Measurements from ENCODE around the gene TMPRSS4. TPM values are rescaled to one million over a fixed set of nuclear protein-coding genes. Genes with fewer than 3 reads are reported as not detected.

The TMPRSS4 gene
- total RNA-seq, 3 donors from 2014 or later = 0.98 TPM; not detected in 2

DNA sequence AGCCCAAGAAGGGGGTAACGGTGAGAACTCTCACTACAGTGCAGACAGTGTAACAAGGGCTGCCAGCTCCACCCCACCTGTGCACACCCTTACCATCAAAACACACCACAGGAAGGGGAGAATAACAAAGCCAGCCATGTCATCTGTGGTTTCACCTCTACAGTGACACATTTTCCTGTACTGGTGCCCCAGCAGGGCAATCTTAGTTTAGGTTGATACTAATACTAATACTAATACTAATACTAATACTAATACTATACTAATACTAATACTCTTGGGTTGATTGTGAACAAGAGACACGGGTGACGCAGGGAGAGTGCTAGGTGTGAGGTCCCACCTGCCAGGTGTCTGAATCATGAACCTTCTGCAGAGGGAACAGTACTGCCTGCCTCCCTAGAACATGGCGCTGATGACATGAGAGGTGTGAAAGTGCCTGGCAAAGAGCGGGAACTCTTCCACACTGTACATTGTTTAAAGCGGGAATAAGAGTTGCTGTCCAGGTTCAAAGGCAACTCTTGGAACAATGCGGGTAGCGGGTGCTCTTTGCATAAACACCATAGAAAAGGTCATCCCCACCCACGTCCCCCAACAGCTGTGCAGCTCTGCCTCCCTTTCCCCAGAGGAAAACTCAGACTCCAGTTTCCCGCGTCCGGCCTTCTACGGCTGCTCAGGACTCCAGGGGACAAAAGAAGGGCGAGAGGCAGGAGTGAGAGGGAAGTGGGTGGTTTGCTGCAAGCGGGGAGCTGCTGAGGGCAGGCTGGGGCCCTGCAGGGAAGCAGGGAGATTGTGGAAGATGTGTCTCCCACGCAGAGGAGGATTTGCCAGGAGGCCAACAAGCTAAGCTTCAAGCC lies 25.0 kb upstream of the TMPRSS4 start:
- TF ChIP-seq POLR2A (IDR thresholded peaks at IDR 0.05) (no peak), POLR2AphosphoS5 (IDR thresholded peaks at IDR 0.05) (no peak)
- TF ChIP-seq, protein P1, sequence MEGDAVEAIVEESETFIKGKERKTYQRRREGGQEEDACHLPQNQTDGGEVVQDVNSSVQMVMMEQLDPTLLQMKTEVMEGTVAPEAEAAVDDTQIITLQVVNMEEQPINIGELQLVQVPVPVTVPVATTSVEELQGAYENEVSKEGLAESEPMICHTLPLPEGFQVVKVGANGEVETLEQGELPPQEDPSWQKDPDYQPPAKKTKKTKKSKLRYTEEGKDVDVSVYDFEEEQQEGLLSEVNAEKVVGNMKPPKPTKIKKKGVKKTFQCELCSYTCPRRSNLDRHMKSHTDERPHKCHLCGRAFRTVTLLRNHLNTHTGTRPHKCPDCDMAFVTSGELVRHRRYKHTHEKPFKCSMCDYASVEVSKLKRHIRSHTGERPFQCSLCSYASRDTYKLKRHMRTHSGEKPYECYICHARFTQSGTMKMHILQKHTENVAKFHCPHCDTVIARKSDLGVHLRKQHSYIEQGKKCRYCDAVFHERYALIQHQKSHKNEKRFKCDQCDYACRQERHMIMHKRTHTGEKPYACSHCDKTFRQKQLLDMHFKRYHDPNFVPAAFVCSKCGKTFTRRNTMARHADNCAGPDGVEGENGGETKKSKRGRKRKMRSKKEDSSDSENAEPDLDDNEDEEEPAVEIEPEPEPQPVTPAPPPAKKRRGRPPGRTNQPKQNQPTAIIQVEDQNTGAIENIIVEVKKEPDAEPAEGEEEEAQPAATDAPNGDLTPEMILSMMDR (IDR thresholded peaks at IDR 0.05) = no peak
- peak; percentile 20 to 48 for DNase-seq (ENCODE audit: low spot score in 2 of 2)
- Histone ChIP-seq H3K4me1 (no peaks in the 10 kb centered on the region), H3K9me3 (no peaks in the 10 kb centered on the region), H3K36me3 (no peaks in the 10 kb centered on the region), H3K27ac (no peak overlapping the region), H3K4me3 (no peak overlapping the region), H3K27me3 (no peaks in the 10 kb centered on the region)
- intact Hi-C loops (cut with DNase I; ENCODE audit: low total_unique reads) = no loop called here

DNA sequence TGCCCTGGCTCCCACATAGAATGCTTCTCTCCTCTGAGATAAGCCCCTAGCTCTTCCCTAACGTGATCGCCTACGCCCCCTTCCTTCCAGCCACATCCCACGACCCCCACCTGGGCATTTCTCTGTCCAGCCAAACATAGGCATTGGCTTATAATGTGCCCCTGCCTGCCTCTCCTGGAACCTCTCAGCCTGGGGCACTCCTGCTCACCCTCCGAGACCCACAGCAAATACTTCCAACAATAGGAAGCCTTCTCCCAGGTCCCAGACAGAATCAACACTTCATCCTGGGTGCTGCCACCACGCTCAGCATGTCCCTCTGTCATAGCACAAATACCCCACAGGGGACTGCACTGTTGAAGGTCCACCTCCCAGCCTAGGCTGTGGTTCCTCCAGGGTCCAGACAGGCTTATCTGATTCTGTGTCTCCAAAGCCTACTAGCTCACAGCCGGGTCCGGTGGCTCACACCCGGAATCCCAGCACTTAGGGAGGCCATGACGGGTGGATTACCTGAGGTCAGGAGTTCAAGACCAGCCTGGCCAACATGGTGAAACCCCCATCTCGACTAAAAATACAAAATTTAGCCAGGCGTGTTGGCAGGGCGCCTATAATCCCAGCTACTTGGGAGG lies 24.2 kb upstream of the TMPRSS4 start:
- intact Hi-C loops (cut with DNase I; ENCODE audit: low total_unique reads) = no loop called here
- no peaks in the 10 kb centered on the region for H3K4me1 ChIP-seq
- TF ChIP-seq, protein P1 (IDR thresholded peaks at IDR 0.05) = no peak
- no peak for TF ChIP-seq POLR2A (IDR thresholded peaks at IDR 0.05)
- TF ChIP-seq POLR2AphosphoS5 (IDR thresholded peaks at IDR 0.05) = no peak
- DNase-seq (ENCODE audit: low spot score in 2 of 2) = peak; percentile 16 to 46
- H3K9me3 ChIP-seq = no peaks in the 10 kb centered on the region
- no peaks in the 10 kb centered on the region for H3K36me3 ChIP-seq
- H3K27ac ChIP-seq = no peak overlapping the region
- H3K27me3 ChIP-seq = no peaks in the 10 kb centered on the region
- no peak overlapping the region for H3K4me3 ChIP-seq

GRCh38 chr11:118054712-118055640 lies 21.9 kb upstream of the TMPRSS4 start:
- no peak overlapping the region for H3K27ac ChIP-seq

DNA sequence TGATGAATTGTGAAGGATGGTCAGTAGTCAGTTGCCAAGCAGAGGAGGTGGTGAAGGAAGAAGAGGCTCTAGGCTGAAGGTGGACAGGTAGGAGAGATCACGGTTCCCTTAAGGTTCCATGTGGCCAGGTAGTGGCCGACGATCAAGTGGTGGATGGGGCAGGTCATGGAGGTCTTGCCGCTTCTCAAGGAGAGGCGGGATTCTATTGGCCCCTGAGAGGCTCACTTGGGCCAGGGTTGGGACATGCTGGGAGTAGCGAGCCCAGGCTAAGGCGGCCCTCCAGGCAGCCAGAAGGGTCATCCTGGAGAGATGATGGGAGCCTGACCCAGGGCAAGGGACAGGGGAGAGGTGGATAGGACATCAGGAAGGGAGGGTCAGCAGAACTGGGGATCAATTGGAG lies 20.9 kb upstream of the TMPRSS4 start:
- peak in 1 of 2 donors; percentile 9 for DNase-seq (ENCODE audit: low spot score in 2 of 2)
- H3K4me3 ChIP-seq = no peak overlapping the region
- no peak overlapping the region for H3K27ac ChIP-seq
- TF ChIP-seq, protein P1 (IDR thresholded peaks at IDR 0.05) = no peak
- no peak for TF ChIP-seq POLR2AphosphoS5 (IDR thresholded peaks at IDR 0.05)
- TF ChIP-seq POLR2A (IDR thresholded peaks at IDR 0.05) = no peak
- H3K9me3 ChIP-seq = no peaks in the 10 kb centered on the region
- no peaks in the 10 kb centered on the region for H3K36me3 ChIP-seq
- intact Hi-C loops (cut with DNase I; ENCODE audit: low total_unique reads) = no loop called here
- H3K27me3 ChIP-seq = peaks cover 0 to 5% of the 10 kb centered on the region in 2 donors
- H3K4me1 ChIP-seq = no peaks in the 10 kb centered on the region

More at GRCh38 chr11:118054712-118055640, 21.9 kb upstream of the TMPRSS4 start:
- peak in 1 of 2 donors; percentile 23 for DNase-seq (ENCODE audit: low spot score in 2 of 2)
- H3K36me3 ChIP-seq = no peaks in the 10 kb centered on the region
- no peaks in the 10 kb centered on the region for H3K9me3 ChIP-seq
- no peaks in the 10 kb centered on the region for H3K4me1 ChIP-seq
- intact Hi-C loops (cut with DNase I; ENCODE audit: low total_unique reads) = no loop called here
- no peaks in the 10 kb centered on the region for H3K27me3 ChIP-seq
- TF ChIP-seq POLR2AphosphoS5 (IDR thresholded peaks at IDR 0.05) (no peak), POLR2A (IDR thresholded peaks at IDR 0.05) (no peak)
- TF ChIP-seq, protein P1 (IDR thresholded peaks at IDR 0.05) = no peak
- no peak overlapping the region for H3K4me3 ChIP-seq

All from breast epithelium (tissue), 4 donors.